Muscle layer of colon (tissue), 2 donors: ENCODE data around the gene BTBD9.

Experiments used
- H3K27ac ChIP-seq: one replicate; pipeline ENCODE4 v1.7.0; 2013; ENCODE audit warnings: low read depth, mild to moderate bottlenecking, low read length, moderate library complexity
- H3K27me3 ChIP-seq, 2 donors: one replicate each; pipeline ENCODE4 v1.7.0; 2013; ENCODE audit warnings: low read length in 2 of 2, mild to moderate bottlenecking in 2 of 2; ENCODE audit not compliant: insufficient read depth in 2 of 2, control insufficient read depth in 1 of 2
- H3K36me3 ChIP-seq: one replicate; pipeline ENCODE4 v1.7.0; 2013; ENCODE audit warnings: mild to moderate bottlenecking, low read length; ENCODE audit not compliant: insufficient read depth
- H3K4me1 ChIP-seq: one replicate; pipeline ENCODE4 v1.7.0; 2013; ENCODE audit warnings: mild to moderate bottlenecking, low read length; ENCODE audit not compliant: insufficient read depth
- H3K4me3 ChIP-seq, 2 donors: one replicate each; pipeline ENCODE4 v1.7.0; 2013; ENCODE audit warnings: low read length in 2 of 2, low read depth in 1 of 2, mild to moderate bottlenecking in 1 of 2, moderate library complexity in 1 of 2
- H3K9ac ChIP-seq: one replicate; pipeline ENCODE4 v1.7.0; 2013; ENCODE audit warnings: low read length
- H3K9me3 ChIP-seq: one replicate; pipeline ENCODE4 v1.7.0; 2013; ENCODE audit warnings: mild to moderate bottlenecking, low read length
- donor health status: abdominal sarcoma.
- donor health status: Adenocarcinoma of cecum.

BTBD9 gene

GRCh38 chr6:38518511-38519304 lies 121.0 kb downstream of the BTBD9 start:
- no peak overlapping the region for H3K27ac ChIP-seq
- H3K36me3 ChIP-seq, result no peaks in the 10 kb centered on the region
- H3K4me1 ChIP-seq, result peaks cover 24% of the 10 kb centered on the region
- H3K9ac ChIP-seq, result no peak overlapping the region
- no peak overlapping the region for H3K4me3 ChIP-seq
- no peaks in the 10 kb centered on the region for H3K27me3 ChIP-seq
- H3K9me3 ChIP-seq, result no peaks in the 10 kb centered on the region

GRCh38 chr6:38517005-38517404 lies 122.7 kb downstream of the BTBD9 start:
- no peak overlapping the region for H3K9ac ChIP-seq
- peaks cover 15% of the 10 kb centered on the region for H3K4me1 ChIP-seq
- H3K27ac ChIP-seq, result no peak overlapping the region
- H3K9me3 ChIP-seq, result no peaks in the 10 kb centered on the region
- H3K27me3 ChIP-seq, result no peaks in the 10 kb centered on the region
- no peaks in the 10 kb centered on the region for H3K36me3 ChIP-seq
- no peak overlapping the region for H3K4me3 ChIP-seq

GRCh38 chr6:38514399-38514798 lies 125.3 kb downstream of the BTBD9 start:
- no peaks in the 10 kb centered on the region for H3K9me3 ChIP-seq
- H3K27me3 ChIP-seq, result no peaks in the 10 kb centered on the region
- H3K4me1 ChIP-seq, result peaks cover 12% of the 10 kb centered on the region
- H3K27ac ChIP-seq, result no peak overlapping the region
- no peaks in the 10 kb centered on the region for H3K36me3 ChIP-seq
- H3K4me3 ChIP-seq, result no peak overlapping the region
- no peak overlapping the region for H3K9ac ChIP-seq

GRCh38 chr6:38512211-38512610 lies 127.5 kb downstream of the BTBD9 start:
- no peaks in the 10 kb centered on the region for H3K9me3 ChIP-seq
- no peak overlapping the region for H3K4me3 ChIP-seq
- H3K27me3 ChIP-seq, result no peaks in the 10 kb centered on the region
- no peaks in the 10 kb centered on the region for H3K36me3 ChIP-seq
- peaks cover 5% of the 10 kb centered on the region for H3K4me1 ChIP-seq
- no peak overlapping the region for H3K9ac ChIP-seq
- H3K27ac ChIP-seq, result no peak overlapping the region

GRCh38 chr6:38510205-38510604 lies 129.5 kb downstream of the BTBD9 start:
- Histone ChIP-seq H3K4me3 (no peak overlapping the region), H3K4me1 (no peaks in the 10 kb centered on the region), H3K9ac (no peak overlapping the region), H3K36me3 (no peaks in the 10 kb centered on the region), H3K27me3 (no peaks in the 10 kb centered on the region), H3K9me3 (no peaks in the 10 kb centered on the region), H3K27ac (no peak overlapping the region)

- Histone ChIP-seq H3K36me3 (no peaks in the 10 kb centered on the region), H3K4me1 (no peaks in the 10 kb centered on the region), H3K27ac (no peak overlapping the region), H3K27me3 (no peaks in the 10 kb centered on the region), H3K9ac (no peak overlapping the region), H3K9me3 (no peaks in the 10 kb centered on the region), H3K4me3 (no peak overlapping the region)
Measured at GRCh38 chr6:38509713-38510112, 130.0 kb downstream of the BTBD9 start.

GRCh38 chr6:38508894-38509293 lies 130.8 kb downstream of the BTBD9 start:
- Histone ChIP-seq H3K9me3 (no peaks in the 10 kb centered on the region), H3K27ac (no peak overlapping the region), H3K4me1 (no peaks in the 10 kb centered on the region), H3K27me3 (no peaks in the 10 kb centered on the region), H3K4me3 (no peak overlapping the region), H3K36me3 (no peaks in the 10 kb centered on the region), H3K9ac (no peak overlapping the region)

- H3K4me1 ChIP-seq, result no peaks in the 10 kb centered on the region
Measured at GRCh38 chr6:38508286-38508685, 131.4 kb downstream of the BTBD9 start.

GRCh38 chr6:38507173-38507572 lies 132.6 kb downstream of the BTBD9 start:
- no peaks in the 10 kb centered on the region for H3K36me3 ChIP-seq
- H3K9me3 ChIP-seq, result no peaks in the 10 kb centered on the region
- H3K27ac ChIP-seq, result no peak overlapping the region
- no peak overlapping the region for H3K9ac ChIP-seq
- H3K4me3 ChIP-seq, result no peak overlapping the region
- H3K27me3 ChIP-seq, result no peaks in the 10 kb centered on the region
- no peaks in the 10 kb centered on the region for H3K4me1 ChIP-seq

More at GRCh38 chr6:38508286-38508685, 131.4 kb downstream of the BTBD9 start:
- Histone ChIP-seq H3K27me3 (no peaks in the 10 kb centered on the region), H3K9ac (no peak overlapping the region), H3K4me3 (no peak overlapping the region), H3K9me3 (no peaks in the 10 kb centered on the region), H3K36me3 (no peaks in the 10 kb centered on the region), H3K27ac (no peak overlapping the region)

GRCh38 chr6:38505826-38506225 lies 133.9 kb downstream of the BTBD9 start:
- no peaks in the 10 kb centered on the region for H3K36me3 ChIP-seq
- H3K9me3 ChIP-seq, result no peaks in the 10 kb centered on the region
- no peak overlapping the region for H3K27ac ChIP-seq
- H3K4me1 ChIP-seq, result no peaks in the 10 kb centered on the region
- no peaks in the 10 kb centered on the region for H3K27me3 ChIP-seq
- H3K4me3 ChIP-seq, result no peak overlapping the region
- no peak overlapping the region for H3K9ac ChIP-seq

GRCh38 chr6:38504996-38505395 lies 134.7 kb downstream of the BTBD9 start:
- no peaks in the 10 kb centered on the region for H3K9me3 ChIP-seq
- no peaks in the 10 kb centered on the region for H3K4me1 ChIP-seq
- H3K27ac ChIP-seq, result no peak overlapping the region
- no peak overlapping the region for H3K9ac ChIP-seq
- no peak overlapping the region for H3K4me3 ChIP-seq
- no peaks in the 10 kb centered on the region for H3K27me3 ChIP-seq
- no peaks in the 10 kb centered on the region for H3K36me3 ChIP-seq
